Ishikawa (cell line): ENCODE results near the gene ATP5IF1.

Source experiments
- CEBPB ChIP-seq: IDR thresholded peaks from 2 replicates; pipeline ENCODE4 v1.6.1; 2012
- CREB1 ChIP-seq: IDR thresholded peaks from 2 replicates; pipeline ENCODE4 v1.6.1; 2012; ENCODE audit warnings: low read depth
- EGR1 ChIP-seq: IDR thresholded peaks from 2 replicates; pipeline ENCODE4 v1.6.1; 2012
- EP300 ChIP-seq: IDR thresholded peaks from 2 replicates; pipeline ENCODE4 v1.6.1; 2012; ENCODE audit warnings: borderline replicate concordance
- FOXM1 ChIP-seq: IDR thresholded peaks from 2 replicates; pipeline ENCODE4 v1.6.1; 2012; ENCODE audit warnings: low read depth, borderline replicate concordance
- NFIC ChIP-seq: IDR thresholded peaks from 2 replicates; pipeline ENCODE4 v1.6.1; 2012
- RAD21 ChIP-seq: IDR thresholded peaks from 2 replicates; pipeline ENCODE4 v1.6.1; 2012; ENCODE audit warnings: low read depth
- TAF1 ChIP-seq: IDR thresholded peaks from 2 replicates; pipeline ENCODE4 v1.6.1; 2012; ENCODE audit warnings: low read depth, mild to moderate bottlenecking
- TCF12 ChIP-seq: IDR thresholded peaks from 2 replicates; pipeline ENCODE4 v1.6.1; 2012; ENCODE audit warnings: low read depth
- TEAD4 ChIP-seq: IDR thresholded peaks from 2 replicates; pipeline ENCODE4 v1.6.1; 2012
- YY1 ChIP-seq: IDR thresholded peaks from 2 replicates; pipeline ENCODE4 v1.6.1; 2012; ENCODE audit warnings: low read depth
- ZBTB7A ChIP-seq: IDR thresholded peaks from 2 replicates; pipeline ENCODE4 v1.6.1; 2012; ENCODE audit warnings: low read depth
- TF ChIP-seq, protein P1 (sequence below): IDR thresholded peaks from 2 replicates; pipeline ENCODE4 v1.6.1; 2012
- TF ChIP-seq, protein P2 (sequence below): IDR thresholded peaks from 2 replicates; pipeline ENCODE4 v1.6.1; 2012
- TF ChIP-seq, protein P3 (sequence below): IDR thresholded peaks from 2 replicates; pipeline ENCODE4 v1.6.1; 2012; ENCODE audit warnings: low read depth, mild to moderate bottlenecking

The ATP5IF1 gene

DNA sequence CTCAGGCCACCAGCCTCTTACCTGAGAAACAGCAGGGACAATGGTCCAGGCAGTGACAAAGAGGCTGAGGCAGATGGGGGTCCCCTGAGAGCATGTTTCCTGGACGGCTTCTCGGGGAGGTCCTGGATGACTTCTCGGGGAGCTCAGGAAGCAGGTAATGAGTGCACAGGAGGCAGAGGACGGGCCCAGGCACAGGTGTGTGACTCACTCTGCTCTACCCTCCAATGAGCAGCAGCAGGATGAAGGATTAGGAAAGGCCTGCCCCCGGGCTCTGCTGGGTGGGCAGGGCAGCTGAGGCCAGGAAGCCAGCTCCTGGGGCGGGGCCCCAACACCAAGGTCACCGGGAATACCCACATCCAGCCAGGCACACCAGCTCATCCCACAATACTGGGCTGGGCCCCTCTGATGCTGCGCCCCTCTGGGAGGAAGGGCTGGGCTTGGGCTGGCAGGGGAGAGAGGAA is 42.2 kb upstream of the ATP5IF1 start:
- TF ChIP-seq CREB1 (no peak), CEBPB (no peak), YY1 (no peak), NFIC (no peak), ZBTB7A (no peak), TCF12 (no peak)
- TF ChIP-seq, protein P1, sequence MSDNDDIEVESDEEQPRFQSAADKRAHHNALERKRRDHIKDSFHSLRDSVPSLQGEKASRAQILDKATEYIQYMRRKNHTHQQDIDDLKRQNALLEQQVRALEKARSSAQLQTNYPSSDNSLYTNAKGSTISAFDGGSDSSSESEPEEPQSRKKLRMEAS, result no peak
- TF ChIP-seq, protein P2, sequence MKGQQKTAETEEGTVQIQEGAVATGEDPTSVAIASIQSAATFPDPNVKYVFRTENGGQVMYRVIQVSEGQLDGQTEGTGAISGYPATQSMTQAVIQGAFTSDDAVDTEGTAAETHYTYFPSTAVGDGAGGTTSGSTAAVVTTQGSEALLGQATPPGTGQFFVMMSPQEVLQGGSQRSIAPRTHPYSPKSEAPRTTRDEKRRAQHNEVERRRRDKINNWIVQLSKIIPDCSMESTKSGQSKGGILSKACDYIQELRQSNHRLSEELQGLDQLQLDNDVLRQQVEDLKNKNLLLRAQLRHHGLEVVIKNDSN, result no peak

DNA sequence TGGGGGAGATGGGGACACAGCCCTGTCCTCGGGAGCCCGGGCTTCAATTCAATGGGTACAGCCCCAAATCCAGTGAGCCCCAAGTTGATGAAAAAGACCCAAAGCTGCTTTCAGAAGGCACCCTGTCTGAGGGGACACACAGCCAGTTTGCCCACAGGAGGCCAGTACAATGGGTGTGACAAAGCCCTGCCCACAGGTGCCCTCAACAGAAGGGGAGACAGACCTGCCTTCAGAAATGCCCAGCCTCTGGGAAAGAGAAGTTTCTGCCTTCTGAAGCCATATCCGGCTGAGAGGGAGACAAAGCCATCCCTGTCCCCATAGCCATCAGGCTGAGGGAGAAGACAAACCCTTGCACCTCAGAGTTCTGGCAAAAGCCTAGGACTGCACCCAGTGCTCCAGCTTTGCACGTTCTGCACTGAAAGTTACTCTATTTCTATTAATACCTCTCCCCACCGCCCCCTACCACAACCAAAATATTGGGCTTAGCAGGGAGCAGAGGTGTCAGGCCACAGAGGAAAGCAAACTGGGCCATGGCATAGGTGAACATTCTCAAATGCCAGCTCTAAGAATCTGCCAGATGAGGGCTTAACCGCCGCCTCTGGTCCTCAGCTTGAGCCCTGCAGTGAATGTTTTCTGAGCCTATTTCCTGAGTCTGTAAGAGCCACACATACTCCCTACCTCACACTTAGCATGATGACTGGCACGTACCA is 41.4 kb upstream of the ATP5IF1 start:
- TF ChIP-seq NFIC (no peak), TEAD4 (no peak), EGR1 (no peak), TCF12 (no peak), CEBPB (no peak), CREB1 (no peak), TAF1 (no peak), RAD21 (no peak)
- TF ChIP-seq, protein P3, sequence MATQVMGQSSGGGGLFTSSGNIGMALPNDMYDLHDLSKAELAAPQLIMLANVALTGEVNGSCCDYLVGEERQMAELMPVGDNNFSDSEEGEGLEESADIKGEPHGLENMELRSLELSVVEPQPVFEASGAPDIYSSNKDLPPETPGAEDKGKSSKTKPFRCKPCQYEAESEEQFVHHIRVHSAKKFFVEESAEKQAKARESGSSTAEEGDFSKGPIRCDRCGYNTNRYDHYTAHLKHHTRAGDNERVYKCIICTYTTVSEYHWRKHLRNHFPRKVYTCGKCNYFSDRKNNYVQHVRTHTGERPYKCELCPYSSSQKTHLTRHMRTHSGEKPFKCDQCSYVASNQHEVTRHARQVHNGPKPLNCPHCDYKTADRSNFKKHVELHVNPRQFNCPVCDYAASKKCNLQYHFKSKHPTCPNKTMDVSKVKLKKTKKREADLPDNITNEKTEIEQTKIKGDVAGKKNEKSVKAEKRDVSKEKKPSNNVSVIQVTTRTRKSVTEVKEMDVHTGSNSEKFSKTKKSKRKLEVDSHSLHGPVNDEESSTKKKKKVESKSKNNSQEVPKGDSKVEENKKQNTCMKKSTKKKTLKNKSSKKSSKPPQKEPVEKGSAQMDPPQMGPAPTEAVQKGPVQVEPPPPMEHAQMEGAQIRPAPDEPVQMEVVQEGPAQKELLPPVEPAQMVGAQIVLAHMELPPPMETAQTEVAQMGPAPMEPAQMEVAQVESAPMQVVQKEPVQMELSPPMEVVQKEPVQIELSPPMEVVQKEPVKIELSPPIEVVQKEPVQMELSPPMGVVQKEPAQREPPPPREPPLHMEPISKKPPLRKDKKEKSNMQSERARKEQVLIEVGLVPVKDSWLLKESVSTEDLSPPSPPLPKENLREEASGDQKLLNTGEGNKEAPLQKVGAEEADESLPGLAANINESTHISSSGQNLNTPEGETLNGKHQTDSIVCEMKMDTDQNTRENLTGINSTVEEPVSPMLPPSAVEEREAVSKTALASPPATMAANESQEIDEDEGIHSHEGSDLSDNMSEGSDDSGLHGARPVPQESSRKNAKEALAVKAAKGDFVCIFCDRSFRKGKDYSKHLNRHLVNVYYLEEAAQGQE, result no peak
- TF ChIP-seq, protein P1, result no peak
- TF ChIP-seq, protein P2, result no peak

DNA sequence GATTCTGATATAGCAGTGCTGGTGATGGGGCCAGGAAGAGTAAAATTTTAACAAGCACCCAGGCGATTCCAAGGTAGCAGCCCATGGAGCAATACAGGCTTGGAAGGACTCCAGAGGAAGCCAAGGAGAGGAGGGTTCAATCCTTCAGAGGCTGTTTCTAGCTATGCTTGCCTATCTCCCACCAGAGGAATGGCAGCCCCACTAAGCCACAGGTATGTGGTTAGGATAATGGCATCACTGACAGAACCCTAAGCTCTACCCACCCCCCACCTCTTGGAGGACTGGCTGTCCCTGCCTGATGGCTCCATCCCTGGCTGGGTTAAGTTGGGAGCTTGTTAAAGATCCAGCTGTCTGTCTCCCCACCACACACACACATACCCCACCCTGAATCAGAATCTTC is 40.1 kb upstream of the ATP5IF1 start:
- TF ChIP-seq EGR1 (no peak), CREB1 (no peak), FOXM1 (no peak), TEAD4 (no peak), TAF1 (no peak), EP300 (no peak), NFIC (no peak), YY1 (no peak)
- TF ChIP-seq, protein P3, result no peak
- TF ChIP-seq, protein P2, result no peak

DNA sequence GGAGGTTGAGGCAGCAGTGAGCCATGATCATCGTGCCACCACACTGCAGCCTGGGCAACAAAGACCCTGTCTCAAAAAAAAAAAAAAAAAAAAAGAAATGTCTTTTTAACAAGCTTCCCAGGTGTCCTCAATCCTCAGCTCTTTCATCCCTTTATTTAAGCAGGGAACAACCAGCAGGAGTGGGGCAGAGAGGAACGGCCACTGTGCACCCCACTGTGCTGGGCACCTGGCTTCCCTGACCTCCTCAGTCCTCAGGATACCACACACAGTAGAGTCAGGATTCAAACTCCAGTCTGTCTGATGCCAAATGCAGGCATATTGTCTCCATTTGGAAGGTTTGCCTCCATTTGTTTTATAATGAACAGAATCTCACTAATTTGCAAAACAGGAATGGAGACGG is 39.6 kb upstream of the ATP5IF1 start:
- TF ChIP-seq EP300, result no peak
- TF ChIP-seq FOXM1, result no peak
- no peak for TF ChIP-seq ZBTB7A
- TF ChIP-seq YY1, result no peak
- TF ChIP-seq EGR1, result no peak
- no peak for TF ChIP-seq CREB1
- TF ChIP-seq CEBPB, result no peak
- TF ChIP-seq, protein P3, result no peak
